ENCODE data around the gene DDN.

The DDN gene

DNA sequence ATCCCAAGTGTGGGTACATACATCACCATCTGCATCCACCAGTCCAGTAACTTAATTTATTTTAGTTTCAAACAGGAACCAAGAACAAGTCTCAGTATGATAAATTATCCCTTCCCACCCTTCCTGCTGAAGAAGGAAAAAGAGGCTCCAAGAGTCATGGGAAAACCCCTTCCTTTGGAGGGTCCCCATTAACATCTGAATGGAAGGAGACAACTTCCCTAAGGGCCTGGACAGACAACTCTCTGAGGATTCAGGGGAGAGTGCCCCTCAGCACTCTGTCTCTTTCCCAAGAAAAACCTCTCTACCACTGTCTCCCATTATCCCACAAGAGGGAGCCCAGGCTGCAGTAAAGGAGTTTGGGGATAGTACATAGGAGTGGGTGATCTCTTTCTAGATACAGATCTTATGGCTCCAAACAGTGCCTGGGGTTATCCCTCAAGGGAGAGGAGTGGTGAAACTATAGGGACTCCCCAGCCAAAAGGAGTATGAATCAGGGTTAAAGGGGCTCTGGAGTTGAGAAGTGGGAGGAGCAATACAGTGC is 33.8 kb downstream of the DDN start:
- TF ChIP-seq, protein P1, sequence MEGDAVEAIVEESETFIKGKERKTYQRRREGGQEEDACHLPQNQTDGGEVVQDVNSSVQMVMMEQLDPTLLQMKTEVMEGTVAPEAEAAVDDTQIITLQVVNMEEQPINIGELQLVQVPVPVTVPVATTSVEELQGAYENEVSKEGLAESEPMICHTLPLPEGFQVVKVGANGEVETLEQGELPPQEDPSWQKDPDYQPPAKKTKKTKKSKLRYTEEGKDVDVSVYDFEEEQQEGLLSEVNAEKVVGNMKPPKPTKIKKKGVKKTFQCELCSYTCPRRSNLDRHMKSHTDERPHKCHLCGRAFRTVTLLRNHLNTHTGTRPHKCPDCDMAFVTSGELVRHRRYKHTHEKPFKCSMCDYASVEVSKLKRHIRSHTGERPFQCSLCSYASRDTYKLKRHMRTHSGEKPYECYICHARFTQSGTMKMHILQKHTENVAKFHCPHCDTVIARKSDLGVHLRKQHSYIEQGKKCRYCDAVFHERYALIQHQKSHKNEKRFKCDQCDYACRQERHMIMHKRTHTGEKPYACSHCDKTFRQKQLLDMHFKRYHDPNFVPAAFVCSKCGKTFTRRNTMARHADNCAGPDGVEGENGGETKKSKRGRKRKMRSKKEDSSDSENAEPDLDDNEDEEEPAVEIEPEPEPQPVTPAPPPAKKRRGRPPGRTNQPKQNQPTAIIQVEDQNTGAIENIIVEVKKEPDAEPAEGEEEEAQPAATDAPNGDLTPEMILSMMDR (IDR thresholded peaks at IDR 0.05), result no peak
- DNase-seq (ENCODE audit: low spot score), result no peak
- no peak overlapping the region for H3K4me3 ChIP-seq

DNA sequence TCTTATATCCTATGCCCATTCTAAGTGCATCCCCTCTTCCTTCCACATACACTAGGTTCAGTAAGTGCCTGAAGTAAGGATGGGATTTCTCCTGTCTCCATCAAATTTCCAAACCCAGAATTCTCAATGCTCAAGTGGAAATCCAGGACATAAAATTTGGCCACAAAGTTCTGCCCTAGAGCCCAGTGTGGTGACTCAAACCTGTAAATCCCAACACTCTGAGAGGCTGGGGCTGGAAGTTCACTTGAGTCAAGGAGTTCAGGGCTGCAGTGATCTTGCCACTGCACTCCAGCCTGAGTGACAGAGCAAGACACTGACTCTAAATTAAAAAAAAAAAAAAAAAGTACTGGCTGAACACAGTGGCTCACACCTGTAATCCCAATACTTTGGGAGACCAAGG is 37.4 kb downstream of the DDN start:
- TF ChIP-seq, protein P1 (IDR thresholded peaks at IDR 0.05), result no peak
- Histone ChIP-seq H3K4me3 (no peak overlapping the region), H3K27ac (no peak overlapping the region)
- no peak for DNase-seq (ENCODE audit: low spot score)

More for the DNA sequence above, 33.8 kb downstream of the DDN start:
- H3K27ac ChIP-seq, result no peak overlapping the region

- Histone ChIP-seq H3K4me3 (no peak overlapping the region), H3K27ac (no peak overlapping the region)
- DNase-seq (ENCODE audit: low spot score), result no peak
- TF ChIP-seq, protein P1 (IDR thresholded peaks at IDR 0.05), result no peak
Observed at GRCh38 chr12:48961331-48961730, 37.8 kb downstream of the DDN start.

- TF ChIP-seq, protein P1 (IDR thresholded peaks at IDR 0.05), result no peak
- DNase-seq (ENCODE audit: low spot score), result no peak
Observed at GRCh38 chr12:48960834-48961233, 38.3 kb downstream of the DDN start.

GRCh38 chr12:48958049-48958388 is 41.2 kb downstream of the DDN start:
- TF ChIP-seq, protein P1 (IDR thresholded peaks at IDR 0.05), result no peak
- Histone ChIP-seq H3K27ac (no peak overlapping the region), H3K4me3 (peak overlapping the region; percentile 90)
- no peak for DNase-seq (ENCODE audit: low spot score)

More at GRCh38 chr12:48960834-48961233, 38.3 kb downstream of the DDN start:
- no peak overlapping the region for H3K27ac ChIP-seq
- no peak overlapping the region for H3K4me3 ChIP-seq

DNA sequence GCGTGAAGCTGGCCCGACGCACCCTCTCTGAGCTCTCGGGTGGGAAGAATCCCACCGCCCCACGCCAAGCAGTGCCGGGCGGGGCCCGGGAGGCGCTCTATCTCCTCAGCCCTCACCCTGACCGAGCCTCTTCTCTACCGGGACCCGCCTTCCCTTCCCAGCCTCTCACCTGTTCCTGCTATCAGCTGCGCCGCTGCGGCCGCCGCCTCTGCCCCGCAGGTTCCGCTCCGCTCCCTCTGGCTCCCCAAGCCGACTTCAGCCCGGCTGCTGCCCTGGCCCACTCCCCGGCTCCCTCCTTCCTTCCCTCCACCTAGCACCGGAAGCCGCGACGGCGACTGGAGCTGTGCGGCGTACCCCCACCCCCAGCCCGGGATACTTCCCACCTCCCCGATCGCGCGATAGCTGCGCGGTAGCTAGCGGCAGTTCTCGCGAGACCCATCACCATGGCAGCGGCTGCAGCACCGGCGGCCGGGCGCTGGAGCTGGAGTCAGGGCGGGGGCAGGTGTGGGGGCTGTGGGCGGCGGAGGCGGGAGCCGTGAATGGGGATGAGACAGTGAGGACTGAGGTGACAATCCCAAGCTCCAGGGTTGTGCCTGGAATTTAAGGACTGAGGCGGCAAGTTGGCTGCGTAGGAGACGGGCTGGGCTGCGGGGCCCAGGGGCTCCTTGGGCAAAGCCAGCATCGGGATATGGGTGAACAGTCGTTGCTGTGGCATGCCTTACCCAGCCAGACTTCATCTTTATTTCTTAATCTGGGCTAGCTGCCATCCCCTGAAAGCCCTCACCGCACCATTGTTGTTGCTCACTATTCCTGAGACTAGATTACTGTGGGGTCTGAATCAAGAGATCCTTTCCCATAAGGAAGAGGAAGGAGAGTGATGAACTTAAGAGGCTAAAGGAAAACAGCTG is 41.8 kb downstream of the DDN start, which contains the start of gene ARF3:
Gene ARF3, minus strand, starts transcription at position 347 of the 908 bp plus-strand sequence. CDS start 16,392 bp downstream, outside the sequence.
- DNase-seq (ENCODE audit: low spot score), result peak; percentile 93
- H3K4me3 ChIP-seq, result peak within 1 kb of the TSS; percentile 90

More for the DNA sequence above, 41.8 kb downstream of the DDN start, which contains the start of gene ARF3:
- H3K27ac ChIP-seq, result peak within 1 kb of the TSS; percentile 60 to 87
- TF ChIP-seq, protein P1 (IDR thresholded peaks at IDR 0.05), result no peak
